Measurements from ENCODE around the gene HMGN3.

DNA sequence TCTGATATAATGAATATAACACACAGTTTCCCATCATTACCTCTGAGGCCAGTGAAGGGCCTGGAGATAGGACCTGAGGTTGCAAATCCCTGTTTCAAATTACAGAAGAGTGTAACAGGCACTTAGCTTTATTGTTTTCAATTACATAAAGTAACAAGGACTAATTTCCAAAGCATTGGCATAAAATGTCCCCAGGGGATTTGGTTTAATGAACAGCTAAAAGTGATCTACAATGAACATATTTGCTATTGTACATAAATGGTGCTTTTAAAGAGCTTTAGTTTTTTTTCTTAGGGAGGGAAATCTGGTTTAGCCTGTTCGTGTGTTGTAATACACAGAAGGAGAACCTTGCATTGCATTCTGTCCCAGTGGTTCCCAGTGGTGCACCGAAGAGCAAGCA is 54.4 kb downstream of the HMGN3 start:
- no peak for TF ChIP-seq EZH2 (IDR thresholded peaks at IDR 0.05; ENCODE audit: low read length, missing control alignments)
- no peak for TF ChIP-seq CTCF (conservative IDR thresholded peaks at IDR 0.05 in 1 of 2, IDR thresholded peaks at IDR 0.05 in 1 of 2; ENCODE audit: low read depth in 1 of 2, low read length in 2 of 2)
